AG04450 (cell line): ENCODE measurements around the gene ANKS3. TPM values are rescaled to one million over a fixed set of nuclear protein-coding genes. Genes with fewer than 3 reads are reported as not detected.

Source experiments
- CTCF ChIA-PET: fragments of 300-600, 350-600 bp; formaldehyde crosslinking; extraction: SDS; loops from one replicate; lab custom pipeline; 2022; ENCODE audit warnings: antibody characterized with exemption, inconsistent platforms; lab: Charles Lee
- POLR2A ChIA-PET: fragments of 350-600 bp; formaldehyde crosslinking; extraction: SDS; loops from one replicate; lab custom pipeline; 2021; ENCODE audit warnings: antibody characterized with exemption, inconsistent platforms; lab: Yijun Ruan, JAX
- DNase-seq: peaks from one replicate; pipeline ENCODE4 v3.0.0-alpha.2; 2011; ENCODE audit warnings: low read depth, low spot score
- H3K27ac ChIP-seq: one replicate; pipeline ENCODE4 v1.5.1; 2012; ENCODE audit warnings: low read depth, low read length, control low read depth
- H3K27me3 ChIP-seq: one replicate; pipeline ENCODE4 v1.6.0; 2012; ENCODE audit warnings: low read length; ENCODE audit not compliant: control insufficient read depth, insufficient read depth
- H3K4me3 ChIP-seq: 2 replicates; pipeline ENCODE4 v1.5.1; 2011; ENCODE audit warnings: mild to moderate bottlenecking, low read depth, low read length, control low read depth
- H3K9me3 ChIP-seq: 2 replicates; pipeline ENCODE4 v1.5.1; 2012; ENCODE audit warnings: low read length; ENCODE audit not compliant: control insufficient read depth, insufficient read depth
- CTCF ChIP-seq: IDR thresholded peaks from 2 replicates; pipeline ENCODE4 v1.5.1; 2011; ENCODE audit warnings: low read depth, low read length, control low read depth, inconsistent platforms
- polyA plus RNA-seq: library from polyadenylated mRNA; depleted of rRNA; stranded (reverse); fragments of >200 nt; gene quantifications from 2 replicates; pipeline ENCODE4 v1.2.3, GENCODE V29; 2011

Gene ANKS3
- polyA plus RNA-seq, 1 experiment: 14.0 TPM

DNA sequence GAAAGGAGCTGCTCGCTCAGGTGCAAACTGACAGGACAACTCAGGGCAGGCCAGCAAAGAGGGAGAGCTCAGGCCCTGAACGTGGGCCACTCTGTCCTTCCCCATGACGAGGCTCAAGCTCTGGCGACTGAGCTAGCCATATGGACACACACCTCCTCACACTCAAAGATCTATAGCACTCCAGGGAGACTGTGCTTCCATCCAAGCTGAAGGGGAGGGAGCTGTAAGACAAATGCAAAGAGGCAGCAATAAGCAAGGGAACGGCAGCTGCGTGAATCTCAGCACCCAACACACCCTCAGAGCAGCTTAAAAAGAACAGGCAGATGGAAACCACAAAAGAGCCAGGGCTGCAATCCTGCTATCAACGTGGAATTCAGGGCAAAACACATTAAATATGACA is 27.2 kb downstream of the ANKS3 start:
- H3K27ac ChIP-seq: no peak overlapping the region
- DNase-seq: no peak
- no peaks in the 10 kb centered on the region for H3K9me3 ChIP-seq
- ChIA-PET CTCF (interaction anchor here (1.1 kb wide), 1 partner anchor 11 kb away, joined by 3 read pairs; no protein-coding TSS in a partner anchor), POLR2A (interaction anchor here (1.1 kb wide), 1 partner anchor 12 kb away, joined by 4 read pairs; no protein-coding TSS in a partner anchor)
- TF ChIP-seq CTCF: no peak
- no peaks in the 10 kb centered on the region for H3K27me3 ChIP-seq
- no peak overlapping the region for H3K4me3 ChIP-seq

GRCh38 chr16:4704913-4705312 is 29.2 kb downstream of the ANKS3 start:
- no peak overlapping the region for H3K4me3 ChIP-seq
- TF ChIP-seq CTCF: no peak
- CTCF ChIA-PET: interaction anchor here (1.0 kb wide), 1 partner anchor 9 kb away, joined by 3 read pairs; no protein-coding TSS in a partner anchor
- no peak overlapping the region for H3K27ac ChIP-seq
- POLR2A ChIA-PET: no interaction called here
- H3K27me3 ChIP-seq: no peaks in the 10 kb centered on the region
- DNase-seq: no peak
- H3K9me3 ChIP-seq: no peaks in the 10 kb centered on the region

GRCh38 chr16:4704491-4704890 is 29.6 kb downstream of the ANKS3 start:
- CTCF ChIA-PET: interaction anchor here (0.6 to 1.0 kb wide), 2 partner anchors 9 kb away, joined by 3 read pairs; no protein-coding TSS in a partner anchor
- DNase-seq: no peak
- POLR2A ChIA-PET: no interaction called here
- TF ChIP-seq CTCF: no peak
- H3K27ac ChIP-seq: no peak overlapping the region
- no peaks in the 10 kb centered on the region for H3K27me3 ChIP-seq
- no peak overlapping the region for H3K4me3 ChIP-seq
- H3K9me3 ChIP-seq: no peaks in the 10 kb centered on the region

DNA sequence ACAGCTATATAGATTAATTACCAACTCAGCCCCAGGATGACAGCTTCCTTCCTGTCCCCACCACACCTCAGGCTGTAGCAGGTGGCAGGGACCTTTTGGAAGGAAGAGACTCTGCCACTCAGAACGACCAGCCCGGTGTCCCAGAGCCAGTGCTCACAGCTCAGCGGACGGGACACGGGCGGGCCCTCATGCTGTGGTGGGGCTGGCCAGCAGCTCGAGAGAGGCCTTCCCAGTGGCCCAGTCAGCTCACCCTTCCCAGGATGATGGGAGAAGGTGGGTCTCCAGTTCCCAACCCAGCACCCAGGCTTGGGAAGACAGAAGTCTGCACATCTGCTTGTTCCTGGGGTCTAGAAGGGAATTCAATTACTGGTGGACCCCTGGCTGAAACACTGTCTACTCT is 30.2 kb downstream of the ANKS3 start:
- H3K27me3 ChIP-seq: no peaks in the 10 kb centered on the region
- H3K4me3 ChIP-seq: no peak overlapping the region
- no peak for DNase-seq
- ChIA-PET CTCF (interaction anchor here (0.6 kb wide), 1 partner anchor 9 kb away, joined by 3 read pairs; no protein-coding TSS in a partner anchor), POLR2A (no interaction called here)
- no peaks in the 10 kb centered on the region for H3K9me3 ChIP-seq
- no peak overlapping the region for H3K27ac ChIP-seq
- TF ChIP-seq CTCF: no peak

GRCh38 chr16:4702466-4702808 is 31.6 kb downstream of the ANKS3 start:
- ChIA-PET CTCF (no interaction called here), POLR2A (no interaction called here)
- Histone ChIP-seq H3K27ac (no peak overlapping the region), H3K4me3 (no peak overlapping the region), H3K27me3 (no peaks in the 10 kb centered on the region), H3K9me3 (no peaks in the 10 kb centered on the region)
- no peak for TF ChIP-seq CTCF
- DNase-seq: no peak
